Measurements from ENCODE around the gene TOB1.

TOB1 gene

DNA sequence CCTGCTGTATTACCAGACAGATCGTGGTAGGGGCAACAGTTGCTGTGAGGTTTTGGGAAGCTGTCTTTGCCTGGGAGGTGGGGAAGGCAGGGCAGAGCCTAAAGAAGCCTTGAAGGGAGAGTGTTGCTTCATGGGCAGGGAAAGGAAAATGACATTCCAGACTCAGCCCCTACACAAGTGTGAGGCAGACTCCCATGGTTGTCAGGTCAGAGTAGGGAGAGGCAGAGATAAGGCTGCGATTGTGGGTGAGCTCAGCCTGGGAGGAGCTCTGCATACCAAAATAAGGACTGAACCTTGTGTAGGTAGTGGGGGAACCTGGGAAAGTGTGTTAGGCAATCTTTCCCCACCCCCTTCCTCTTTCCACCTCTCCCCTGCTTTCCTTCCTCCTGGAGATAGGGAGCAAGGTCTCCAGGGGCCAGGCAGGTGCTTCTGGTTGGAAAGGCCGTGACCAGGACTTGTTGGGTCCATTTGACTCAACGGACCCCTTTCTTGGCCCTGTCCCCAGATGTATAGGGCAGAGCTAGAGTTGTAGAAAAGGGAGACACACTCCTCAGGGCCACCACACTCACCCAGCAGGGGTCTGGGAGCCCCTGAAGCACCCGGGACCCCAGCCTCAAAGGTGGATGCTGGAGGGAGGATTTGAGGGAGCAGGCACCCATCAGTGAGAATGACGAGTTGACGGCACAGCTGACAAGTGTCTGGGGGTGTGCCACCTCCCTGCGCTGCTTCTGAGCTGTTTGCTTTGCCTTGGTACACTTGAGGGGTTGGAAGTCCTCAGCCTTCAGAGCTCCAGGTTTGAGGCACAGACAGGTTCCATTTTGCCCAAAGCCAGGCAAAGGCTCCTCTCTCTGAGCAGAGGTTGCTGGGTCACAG is 18.5 kb upstream of the TOB1 start:
- TF ChIP-seq, protein P1, sequence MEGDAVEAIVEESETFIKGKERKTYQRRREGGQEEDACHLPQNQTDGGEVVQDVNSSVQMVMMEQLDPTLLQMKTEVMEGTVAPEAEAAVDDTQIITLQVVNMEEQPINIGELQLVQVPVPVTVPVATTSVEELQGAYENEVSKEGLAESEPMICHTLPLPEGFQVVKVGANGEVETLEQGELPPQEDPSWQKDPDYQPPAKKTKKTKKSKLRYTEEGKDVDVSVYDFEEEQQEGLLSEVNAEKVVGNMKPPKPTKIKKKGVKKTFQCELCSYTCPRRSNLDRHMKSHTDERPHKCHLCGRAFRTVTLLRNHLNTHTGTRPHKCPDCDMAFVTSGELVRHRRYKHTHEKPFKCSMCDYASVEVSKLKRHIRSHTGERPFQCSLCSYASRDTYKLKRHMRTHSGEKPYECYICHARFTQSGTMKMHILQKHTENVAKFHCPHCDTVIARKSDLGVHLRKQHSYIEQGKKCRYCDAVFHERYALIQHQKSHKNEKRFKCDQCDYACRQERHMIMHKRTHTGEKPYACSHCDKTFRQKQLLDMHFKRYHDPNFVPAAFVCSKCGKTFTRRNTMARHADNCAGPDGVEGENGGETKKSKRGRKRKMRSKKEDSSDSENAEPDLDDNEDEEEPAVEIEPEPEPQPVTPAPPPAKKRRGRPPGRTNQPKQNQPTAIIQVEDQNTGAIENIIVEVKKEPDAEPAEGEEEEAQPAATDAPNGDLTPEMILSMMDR (IDR thresholded peaks at IDR 0.05; ENCODE audit: low read depth, low read length): no peak
- H3K9me3 ChIP-seq (ENCODE audit: severe bottlenecking): peaks cover 5% of the 10 kb centered on the region
- H3K4me3 ChIP-seq (ENCODE audit: low read depth, low read length): no peak overlapping the region
- no peak for DNase-seq
- no peaks in the 10 kb centered on the region for H3K27me3 ChIP-seq (ENCODE audit: insufficient read depth, low read depth, severe bottlenecking)
- no peaks in the 10 kb centered on the region for H3K36me3 ChIP-seq
- no peak overlapping the region for H3K27ac ChIP-seq

- H3K9me3 ChIP-seq (ENCODE audit: severe bottlenecking): peaks cover 7% of the 10 kb centered on the region
- no peak overlapping the region for H3K4me3 ChIP-seq (ENCODE audit: low read depth, low read length)
- TF ChIP-seq, protein P1 (IDR thresholded peaks at IDR 0.05; ENCODE audit: low read depth, low read length): no peak
- no peak for DNase-seq
- H3K36me3 ChIP-seq: no peaks in the 10 kb centered on the region
- H3K27ac ChIP-seq: no peak overlapping the region
- H3K27me3 ChIP-seq (ENCODE audit: insufficient read depth, low read depth, severe bottlenecking): no peaks in the 10 kb centered on the region
Measured at GRCh38 chr17:50883850-50884438, 17.8 kb upstream of the TOB1 start.

- H3K27me3 ChIP-seq (ENCODE audit: insufficient read depth, low read depth, severe bottlenecking): no peaks in the 10 kb centered on the region
- no peaks in the 10 kb centered on the region for H3K36me3 ChIP-seq
- no peak for DNase-seq
- H3K27ac ChIP-seq: no peak overlapping the region
- no peak overlapping the region for H3K4me3 ChIP-seq (ENCODE audit: low read depth, low read length)
- H3K9me3 ChIP-seq (ENCODE audit: severe bottlenecking): peaks cover 7% of the 10 kb centered on the region
- TF ChIP-seq, protein P1 (IDR thresholded peaks at IDR 0.05; ENCODE audit: low read depth, low read length): no peak
Measured at GRCh38 chr17:50882851-50883250, 16.7 kb upstream of the TOB1 start.

DNA sequence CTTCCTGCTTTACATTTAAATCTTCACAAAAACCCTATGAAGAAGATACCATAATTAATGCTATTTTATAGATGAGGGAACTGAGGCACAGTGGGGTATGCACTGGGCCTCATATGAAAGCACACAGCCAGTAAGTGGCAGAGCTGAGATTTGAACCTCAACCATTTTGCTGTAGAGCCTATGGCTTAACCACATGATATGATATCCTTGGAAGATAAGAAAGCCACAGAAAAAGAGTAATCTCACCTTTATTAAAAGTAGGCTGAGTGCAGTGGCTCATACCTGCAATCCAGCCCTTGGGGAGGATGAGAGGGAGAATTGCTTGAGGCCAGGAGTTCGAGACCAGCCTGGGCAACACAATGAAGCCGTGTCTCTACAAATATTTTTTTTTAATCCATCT is 15.0 kb upstream of the TOB1 start:
- no peak for DNase-seq
- no peak overlapping the region for H3K27ac ChIP-seq
- TF ChIP-seq, protein P1 (IDR thresholded peaks at IDR 0.05; ENCODE audit: low read depth, low read length): no peak
- H3K9me3 ChIP-seq (ENCODE audit: severe bottlenecking): peaks cover 7% of the 10 kb centered on the region
- H3K4me3 ChIP-seq (ENCODE audit: low read depth, low read length): no peak overlapping the region
- no peaks in the 10 kb centered on the region for H3K27me3 ChIP-seq (ENCODE audit: insufficient read depth, low read depth, severe bottlenecking)
- no peaks in the 10 kb centered on the region for H3K36me3 ChIP-seq

DNA sequence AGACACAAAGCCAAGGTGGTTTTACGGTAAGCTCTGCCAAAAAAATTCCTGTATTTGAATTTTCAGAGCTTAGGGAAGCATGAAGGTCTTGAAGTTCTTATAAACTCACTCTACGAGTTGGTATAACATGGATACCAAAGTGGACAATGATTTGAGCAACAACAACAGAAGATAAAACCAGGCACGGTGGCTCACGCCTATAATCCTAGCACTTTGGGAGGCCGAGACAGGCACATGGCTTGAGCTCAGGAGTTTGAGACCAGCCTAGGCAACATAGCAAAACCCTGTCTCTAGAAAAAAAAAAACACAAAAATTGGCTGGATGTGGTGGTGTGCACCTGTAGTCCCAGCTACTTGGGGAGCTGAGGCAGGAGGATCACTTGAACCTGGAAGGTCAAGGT is 12.9 kb upstream of the TOB1 start:
- H3K36me3 ChIP-seq: no peaks in the 10 kb centered on the region
- H3K4me3 ChIP-seq (ENCODE audit: low read depth, low read length): no peak overlapping the region
- TF ChIP-seq, protein P1 (IDR thresholded peaks at IDR 0.05; ENCODE audit: low read depth, low read length): no peak
- no peak for DNase-seq
- H3K27me3 ChIP-seq (ENCODE audit: insufficient read depth, low read depth, severe bottlenecking): no peaks in the 10 kb centered on the region
- H3K27ac ChIP-seq: no peak overlapping the region
- peaks cover 7% of the 10 kb centered on the region for H3K9me3 ChIP-seq (ENCODE audit: severe bottlenecking)
